Measurements from ENCODE around the gene COLGALT1. TPM values are rescaled to one million over a fixed set of nuclear protein-coding genes. Genes with fewer than 3 reads are reported as not detected.
A peak's percentile ranks its signal among the peaks of the same experiment; 100 is the strongest.

COLGALT1 gene
- total and polyA plus RNA-seq, 10 of the 15 experiments (the other 5 are each of a cell fraction or from before 2014, with no cell fraction given) = 1.2 to 78.8 (median 29.8) TPM

DNA sequence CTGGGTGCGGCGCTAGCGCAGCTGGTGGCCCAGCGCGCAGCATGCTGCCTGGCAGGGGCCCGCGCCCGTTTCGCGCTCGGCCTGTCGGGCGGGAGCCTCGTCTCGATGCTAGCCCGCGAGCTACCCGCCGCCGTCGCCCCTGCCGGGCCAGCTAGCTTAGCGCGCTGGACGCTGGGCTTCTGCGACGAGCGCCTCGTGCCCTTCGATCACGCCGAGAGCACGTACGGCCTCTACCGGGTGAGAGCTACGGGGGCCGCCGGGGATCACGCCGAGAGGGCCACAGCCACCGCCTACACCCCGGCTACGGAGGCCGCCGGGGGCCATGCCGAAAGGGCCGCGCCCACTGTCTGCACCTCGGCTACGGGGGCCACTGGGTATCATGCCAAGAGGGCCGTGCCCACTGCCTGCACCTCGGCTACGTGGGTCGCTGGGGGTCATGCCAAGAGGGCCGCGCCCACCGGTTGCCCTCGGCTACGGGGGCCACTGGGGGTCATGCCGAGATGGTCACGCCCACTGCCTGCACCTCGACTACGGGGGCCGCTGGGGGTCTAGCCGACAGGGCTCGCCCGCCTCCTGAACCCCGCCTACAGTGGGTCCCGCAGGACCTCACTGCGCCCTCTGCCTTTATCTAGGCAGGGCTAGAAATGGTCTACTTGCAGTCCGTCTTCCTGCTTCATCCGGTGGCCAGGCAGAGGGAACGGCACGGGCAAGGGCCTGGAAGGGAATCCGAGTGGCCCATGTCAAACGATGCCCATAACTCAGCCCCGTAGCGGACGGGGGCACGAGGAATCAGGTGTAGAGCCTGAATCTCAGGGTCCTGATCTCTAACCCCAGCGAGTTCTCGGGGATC lies 43.5 kb upstream of the COLGALT1 start (continued):
- TF ChIP-seq CHD1 (IDR thresholded peaks at IDR 0.05; ENCODE audit: low read depth, low read length) (peak; percentile 75; the same call in 1 of the 2 replicates), NR2C2 (IDR thresholded peaks at IDR 0.05; ENCODE audit: borderline replicate concordance, control insufficient read depth, insufficient read length, low read depth) (no peak), FOXM1 (IDR thresholded peaks at IDR 0.05; ENCODE audit: low read depth, low read length) (no peak), MEF2A (IDR thresholded peaks at IDR 0.05; ENCODE audit: insufficient read depth, low read depth, low read length) (0 out of 2 replicates have a peak, but pooled peaks have one; percentile 35), EED (IDR thresholded peaks at IDR 0.05; ENCODE audit: low read depth) (no peak), EP300 (IDR thresholded peaks at IDR 0.05; ENCODE audit: borderline replicate concordance in 1 of 2, control insufficient read depth in 1 of 2, low read depth in 2 of 2, low read length in 2 of 2) (peak; percentile 46 to 64; a peak in 1 of 4 replicates), ZZZ3 (IDR thresholded peaks at IDR 0.05; ENCODE audit: control insufficient read depth, insufficient read length, low read depth) (no peak), PML (IDR thresholded peaks at IDR 0.05; ENCODE audit: low read length) (peak; percentile 30; the same call in 1 of the 2 replicates), HCFC1 (IDR thresholded peaks at IDR 0.05; ENCODE audit: low read length) (peak; percentile 72), SRF (IDR thresholded peaks at IDR 0.05; ENCODE audit: low read depth in 2 of 2, low read length in 2 of 2) (no peak)
- TF ChIP-seq, protein P1, sequence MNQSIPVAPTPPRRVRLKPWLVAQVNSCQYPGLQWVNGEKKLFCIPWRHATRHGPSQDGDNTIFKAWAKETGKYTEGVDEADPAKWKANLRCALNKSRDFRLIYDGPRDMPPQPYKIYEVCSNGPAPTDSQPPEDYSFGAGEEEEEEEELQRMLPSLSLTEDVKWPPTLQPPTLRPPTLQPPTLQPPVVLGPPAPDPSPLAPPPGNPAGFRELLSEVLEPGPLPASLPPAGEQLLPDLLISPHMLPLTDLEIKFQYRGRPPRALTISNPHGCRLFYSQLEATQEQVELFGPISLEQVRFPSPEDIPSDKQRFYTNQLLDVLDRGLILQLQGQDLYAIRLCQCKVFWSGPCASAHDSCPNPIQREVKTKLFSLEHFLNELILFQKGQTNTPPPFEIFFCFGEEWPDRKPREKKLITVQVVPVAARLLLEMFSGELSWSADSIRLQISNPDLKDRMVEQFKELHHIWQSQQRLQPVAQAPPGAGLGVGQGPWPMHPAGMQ (IDR thresholded peaks at IDR 0.05; ENCODE audit: borderline replicate concordance) = no peak
- TF ChIP-seq, protein P2, sequence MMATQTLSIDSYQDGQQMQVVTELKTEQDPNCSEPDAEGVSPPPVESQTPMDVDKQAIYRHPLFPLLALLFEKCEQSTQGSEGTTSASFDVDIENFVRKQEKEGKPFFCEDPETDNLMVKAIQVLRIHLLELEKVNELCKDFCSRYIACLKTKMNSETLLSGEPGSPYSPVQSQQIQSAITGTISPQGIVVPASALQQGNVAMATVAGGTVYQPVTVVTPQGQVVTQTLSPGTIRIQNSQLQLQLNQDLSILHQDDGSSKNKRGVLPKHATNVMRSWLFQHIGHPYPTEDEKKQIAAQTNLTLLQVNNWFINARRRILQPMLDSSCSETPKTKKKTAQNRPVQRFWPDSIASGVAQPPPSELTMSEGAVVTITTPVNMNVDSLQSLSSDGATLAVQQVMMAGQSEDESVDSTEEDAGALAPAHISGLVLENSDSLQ (IDR thresholded peaks at IDR 0.05) = peak; percentile 33; the same call in 1 of the 2 replicates
- TF ChIP-seq, protein P3, sequence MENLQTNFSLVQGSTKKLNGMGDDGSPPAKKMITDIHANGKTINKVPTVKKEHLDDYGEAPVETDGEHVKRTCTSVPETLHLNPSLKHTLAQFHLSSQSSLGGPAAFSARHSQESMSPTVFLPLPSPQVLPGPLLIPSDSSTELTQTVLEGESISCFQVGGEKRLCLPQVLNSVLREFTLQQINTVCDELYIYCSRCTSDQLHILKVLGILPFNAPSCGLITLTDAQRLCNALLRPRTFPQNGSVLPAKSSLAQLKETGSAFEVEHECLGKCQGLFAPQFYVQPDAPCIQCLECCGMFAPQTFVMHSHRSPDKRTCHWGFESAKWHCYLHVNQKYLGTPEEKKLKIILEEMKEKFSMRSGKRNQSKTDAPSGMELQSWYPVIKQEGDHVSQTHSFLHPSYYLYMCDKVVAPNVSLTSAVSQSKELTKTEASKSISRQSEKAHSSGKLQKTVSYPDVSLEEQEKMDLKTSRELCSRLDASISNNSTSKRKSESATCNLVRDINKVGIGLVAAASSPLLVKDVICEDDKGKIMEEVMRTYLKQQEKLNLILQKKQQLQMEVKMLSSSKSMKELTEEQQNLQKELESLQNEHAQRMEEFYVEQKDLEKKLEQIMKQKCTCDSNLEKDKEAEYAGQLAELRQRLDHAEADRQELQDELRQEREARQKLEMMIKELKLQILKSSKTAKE (IDR thresholded peaks at IDR 0.05; ENCODE audit: low read depth, poor library complexity, severe bottlenecking) = no peak
- TF ChIP-seq, protein P4, sequence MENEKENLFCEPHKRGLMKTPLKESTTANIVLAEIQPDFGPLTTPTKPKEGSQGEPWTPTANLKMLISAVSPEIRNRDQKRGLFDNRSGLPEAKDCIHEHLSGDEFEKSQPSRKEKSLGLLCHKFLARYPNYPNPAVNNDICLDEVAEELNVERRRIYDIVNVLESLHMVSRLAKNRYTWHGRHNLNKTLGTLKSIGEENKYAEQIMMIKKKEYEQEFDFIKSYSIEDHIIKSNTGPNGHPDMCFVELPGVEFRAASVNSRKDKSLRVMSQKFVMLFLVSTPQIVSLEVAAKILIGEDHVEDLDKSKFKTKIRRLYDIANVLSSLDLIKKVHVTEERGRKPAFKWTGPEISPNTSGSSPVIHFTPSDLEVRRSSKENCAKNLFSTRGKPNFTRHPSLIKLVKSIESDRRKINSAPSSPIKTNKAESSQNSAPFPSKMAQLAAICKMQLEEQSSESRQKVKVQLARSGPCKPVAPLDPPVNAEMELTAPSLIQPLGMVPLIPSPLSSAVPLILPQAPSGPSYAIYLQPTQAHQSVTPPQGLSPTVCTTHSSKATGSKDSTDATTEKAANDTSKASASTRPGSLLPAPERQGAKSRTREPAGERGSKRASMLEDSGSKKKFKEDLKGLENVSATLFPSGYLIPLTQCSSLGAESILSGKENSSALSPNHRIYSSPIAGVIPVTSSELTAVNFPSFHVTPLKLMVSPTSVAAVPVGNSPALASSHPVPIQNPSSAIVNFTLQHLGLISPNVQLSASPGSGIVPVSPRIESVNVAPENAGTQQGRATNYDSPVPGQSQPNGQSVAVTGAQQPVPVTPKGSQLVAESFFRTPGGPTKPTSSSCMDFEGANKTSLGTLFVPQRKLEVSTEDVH (IDR thresholded peaks at IDR 0.05; ENCODE audit: low read depth, partially characterized antibody) = no peak
- TF ChIP-seq, protein P5, sequence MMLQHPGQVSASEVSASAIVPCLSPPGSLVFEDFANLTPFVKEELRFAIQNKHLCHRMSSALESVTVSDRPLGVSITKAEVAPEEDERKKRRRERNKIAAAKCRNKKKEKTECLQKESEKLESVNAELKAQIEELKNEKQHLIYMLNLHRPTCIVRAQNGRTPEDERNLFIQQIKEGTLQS (IDR thresholded peaks at IDR 0.05; ENCODE audit: borderline replicate concordance, extremely low read depth, low read depth, low read length) = no peak
- TF ChIP-seq, protein P6, sequence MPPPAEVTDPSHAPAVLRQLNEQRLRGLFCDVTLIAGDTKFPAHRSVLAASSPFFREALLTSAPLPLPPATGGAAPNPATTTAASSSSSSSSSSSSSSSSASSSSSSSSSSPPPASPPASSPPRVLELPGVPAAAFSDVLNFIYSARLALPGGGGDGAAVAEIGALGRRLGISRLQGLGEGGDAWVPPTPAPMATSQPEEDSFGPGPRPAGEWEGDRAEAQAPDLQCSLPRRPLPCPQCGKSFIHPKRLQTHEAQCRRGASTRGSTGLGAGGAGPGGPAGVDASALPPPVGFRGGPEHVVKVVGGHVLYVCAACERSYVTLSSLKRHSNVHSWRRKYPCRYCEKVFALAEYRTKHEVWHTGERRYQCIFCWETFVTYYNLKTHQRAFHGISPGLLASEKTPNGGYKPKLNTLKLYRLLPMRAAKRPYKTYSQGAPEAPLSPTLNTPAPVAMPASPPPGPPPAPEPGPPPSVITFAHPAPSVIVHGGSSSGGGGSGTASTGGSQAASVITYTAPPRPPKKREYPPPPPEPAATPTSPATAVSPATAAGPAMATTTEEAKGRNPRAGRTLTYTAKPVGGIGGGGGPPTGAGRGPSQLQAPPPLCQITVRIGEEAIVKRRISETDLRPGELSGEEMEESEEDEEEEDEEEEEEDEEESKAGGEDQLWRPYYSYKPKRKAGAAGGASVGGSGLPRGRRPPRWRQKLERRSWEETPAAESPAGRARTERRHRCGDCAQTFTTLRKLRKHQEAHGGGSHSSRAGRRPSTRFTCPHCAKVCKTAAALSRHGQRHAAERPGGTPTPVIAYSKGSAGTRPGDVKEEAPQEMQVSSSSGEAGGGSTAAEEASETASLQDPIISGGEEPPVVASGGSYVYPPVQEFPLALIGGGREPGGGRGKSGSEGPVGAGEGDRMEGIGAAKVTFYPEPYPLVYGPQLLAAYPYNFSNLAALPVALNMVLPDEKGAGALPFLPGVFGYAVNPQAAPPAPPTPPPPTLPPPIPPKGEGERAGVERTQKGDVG (CRISPR knock-in tag; IDR thresholded peaks at IDR 0.05) = no peak

All from GM12878 (cell line).